Middle frontal gyrus (tissue), 1 donor: ENCODE measurements around the gene NDUFA7.
"Not testable (repeated sequence)": the region's sequence is repeated elsewhere in the genome, so short reads cannot be mapped to it uniquely, and the experiment has no call there.

ENCODE experiments used
- DNase-seq: peaks from one replicate; pipeline ENCODE4 v3.0.0-alpha.2; 2015; ENCODE audit warnings: low spot score; ENCODE audit errors: extremely low spot score

NDUFA7 gene

GRCh38 chr19:8320564-8321066 is 560 bp downstream of the NDUFA7 start:
- no peak for DNase-seq

DNA sequence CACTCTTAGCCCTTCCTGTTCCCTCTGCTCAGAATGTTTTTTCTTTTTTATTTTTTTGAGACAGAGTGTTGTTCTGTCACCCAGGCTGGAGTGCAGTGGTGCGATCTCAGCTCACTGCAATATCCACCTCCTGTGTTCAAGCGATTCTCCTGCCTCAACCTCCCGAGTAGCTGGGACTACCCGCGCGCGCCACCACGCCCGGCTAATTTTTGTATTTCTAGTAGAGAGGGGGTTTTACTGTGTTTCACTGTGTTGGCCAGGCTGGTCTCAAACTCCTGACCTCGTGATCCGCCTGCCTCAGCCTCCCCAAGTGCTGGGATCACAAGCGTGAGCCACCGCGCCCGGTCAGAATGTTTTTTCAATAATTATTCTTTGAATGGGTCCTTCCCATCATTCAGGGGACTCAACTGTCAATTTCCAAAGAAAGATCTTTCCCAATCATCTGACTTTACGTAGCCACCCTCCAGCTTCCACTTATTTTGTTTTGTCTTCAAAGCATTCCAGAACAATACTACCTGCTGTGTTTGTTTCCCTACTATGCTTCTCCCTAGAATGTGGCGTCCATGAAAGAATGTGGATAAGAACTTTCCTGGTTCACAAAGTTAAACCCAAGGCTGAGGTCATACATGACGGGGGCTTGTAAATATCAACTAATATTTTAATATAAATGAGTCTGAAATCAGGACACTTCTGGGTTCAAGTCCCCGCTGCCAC is 1.2 kb downstream of the NDUFA7 start:
- no peak for DNase-seq

- DNase-seq: not testable (repeated sequence)
Observed at GRCh38 chr19:8318835-8319234, 2.3 kb downstream of the NDUFA7 start.

DNA sequence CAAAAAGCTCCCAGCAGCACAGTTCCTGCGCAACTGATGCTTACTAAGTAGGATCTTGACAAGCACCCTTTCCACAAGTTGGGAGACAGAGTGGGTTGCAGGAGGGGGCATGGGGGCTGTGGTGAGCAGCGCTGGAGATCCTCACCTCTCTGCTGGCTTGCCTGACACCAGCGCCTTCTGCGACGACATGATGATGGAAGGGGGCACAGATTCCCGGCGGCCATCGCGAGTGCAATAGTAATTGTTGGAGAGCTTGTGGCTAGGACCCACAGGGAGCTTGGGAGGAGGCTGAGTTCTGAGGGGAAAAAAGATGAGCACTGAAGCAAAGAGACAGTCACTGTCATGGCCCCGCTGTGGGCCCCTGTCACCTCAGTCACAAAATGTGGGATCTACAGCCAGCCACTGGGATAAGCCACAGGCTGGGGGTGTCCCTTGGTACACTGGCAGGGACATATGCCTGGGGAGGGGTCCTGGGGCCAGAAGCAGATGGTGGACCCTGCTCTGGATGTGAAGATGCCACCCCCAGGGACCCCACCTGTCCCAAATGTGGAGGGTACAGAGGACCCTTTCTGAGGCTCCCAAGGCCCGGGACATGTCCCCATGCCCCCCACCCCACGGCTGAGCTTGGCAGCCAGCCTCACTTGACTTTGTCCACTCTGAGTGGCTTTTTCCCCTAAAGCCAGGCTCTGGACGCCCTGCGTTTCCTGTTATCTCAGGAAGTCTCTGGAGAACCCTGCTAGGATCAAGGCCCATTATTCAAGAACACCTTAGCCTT is 4.6 kb downstream of the NDUFA7 start:
- DNase-seq: no peak

GRCh38 chr19:8314981-8315640 is 6.1 kb downstream of the NDUFA7 start:
- DNase-seq: not testable (repeated sequence)

DNA sequence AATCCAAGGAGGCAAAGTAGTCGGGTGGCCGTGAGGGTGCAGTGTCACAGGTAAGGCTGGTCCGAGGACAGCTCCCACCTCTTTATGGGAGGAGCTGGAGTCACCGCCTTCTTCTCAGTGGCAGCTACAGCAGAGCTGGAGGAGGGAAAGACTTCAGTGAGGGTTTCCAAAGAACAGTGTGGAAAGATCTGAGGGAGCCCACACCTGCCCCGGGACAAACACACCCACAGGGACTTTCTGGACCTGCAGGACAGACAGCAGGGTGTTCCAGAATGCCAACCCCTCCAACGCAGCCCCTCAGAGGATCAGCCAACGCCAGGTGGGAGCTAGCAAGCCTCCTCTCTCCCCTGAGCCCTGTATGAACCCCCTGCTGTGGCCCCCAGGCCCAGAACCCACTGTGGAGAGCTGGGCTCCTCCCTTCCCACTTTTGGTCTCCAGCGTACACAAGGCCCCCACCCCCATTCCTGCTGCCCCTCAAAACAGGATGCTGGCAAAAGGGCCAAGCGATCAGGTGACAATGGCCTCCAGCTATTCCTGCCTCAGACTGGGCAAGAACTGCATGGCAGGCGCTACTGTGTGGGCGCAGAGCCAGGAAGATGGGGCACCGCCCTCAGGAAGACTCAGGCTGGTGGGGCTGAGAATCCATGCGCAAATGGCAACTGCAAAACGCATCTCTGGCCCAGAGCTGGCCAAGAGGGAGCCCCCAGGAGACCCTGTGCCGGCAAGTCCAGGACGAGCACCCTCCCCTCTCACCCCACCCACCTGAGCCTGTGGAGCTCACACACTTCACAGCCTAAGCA is 9.5 kb downstream of the NDUFA7 start:
- DNase-seq: no peak

DNA sequence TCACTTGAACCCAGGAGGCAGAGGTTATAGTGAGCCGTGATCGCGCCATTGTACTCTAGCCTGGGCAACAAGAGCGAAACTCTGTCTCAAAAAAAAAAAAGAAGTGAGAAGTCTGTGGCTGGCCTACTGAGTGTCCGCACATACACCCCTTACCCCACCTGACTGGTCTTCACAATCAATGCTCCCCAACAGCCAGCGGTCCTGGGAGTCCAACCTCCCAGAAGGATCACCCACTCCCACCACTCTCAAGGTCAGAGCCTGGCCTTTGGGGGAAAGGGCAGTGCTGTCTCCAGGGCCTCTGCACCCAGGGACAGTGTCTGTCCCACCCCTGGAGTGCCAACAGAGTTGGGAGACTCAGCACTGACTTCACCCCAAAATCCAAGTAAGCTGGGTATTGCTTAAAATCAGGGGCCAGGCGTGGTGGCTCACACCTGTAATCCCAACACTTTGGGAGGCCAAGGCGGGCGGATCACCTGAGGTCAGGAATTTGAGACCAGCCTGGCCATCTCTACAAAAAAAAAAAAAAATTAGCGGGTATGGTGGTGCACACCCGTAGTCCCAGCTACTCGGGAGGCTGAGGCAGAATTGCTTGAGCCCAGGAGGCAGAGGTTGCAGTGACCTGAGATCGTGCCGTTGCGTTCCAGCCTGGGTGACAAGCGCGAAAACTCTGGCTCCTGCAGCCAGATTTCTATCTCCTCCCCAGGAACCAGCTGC is 10.7 kb downstream of the NDUFA7 start:
- DNase-seq: no peak

GRCh38 chr19:8308891-8309291 is 12.3 kb downstream of the NDUFA7 start:
- no peak for DNase-seq

DNA sequence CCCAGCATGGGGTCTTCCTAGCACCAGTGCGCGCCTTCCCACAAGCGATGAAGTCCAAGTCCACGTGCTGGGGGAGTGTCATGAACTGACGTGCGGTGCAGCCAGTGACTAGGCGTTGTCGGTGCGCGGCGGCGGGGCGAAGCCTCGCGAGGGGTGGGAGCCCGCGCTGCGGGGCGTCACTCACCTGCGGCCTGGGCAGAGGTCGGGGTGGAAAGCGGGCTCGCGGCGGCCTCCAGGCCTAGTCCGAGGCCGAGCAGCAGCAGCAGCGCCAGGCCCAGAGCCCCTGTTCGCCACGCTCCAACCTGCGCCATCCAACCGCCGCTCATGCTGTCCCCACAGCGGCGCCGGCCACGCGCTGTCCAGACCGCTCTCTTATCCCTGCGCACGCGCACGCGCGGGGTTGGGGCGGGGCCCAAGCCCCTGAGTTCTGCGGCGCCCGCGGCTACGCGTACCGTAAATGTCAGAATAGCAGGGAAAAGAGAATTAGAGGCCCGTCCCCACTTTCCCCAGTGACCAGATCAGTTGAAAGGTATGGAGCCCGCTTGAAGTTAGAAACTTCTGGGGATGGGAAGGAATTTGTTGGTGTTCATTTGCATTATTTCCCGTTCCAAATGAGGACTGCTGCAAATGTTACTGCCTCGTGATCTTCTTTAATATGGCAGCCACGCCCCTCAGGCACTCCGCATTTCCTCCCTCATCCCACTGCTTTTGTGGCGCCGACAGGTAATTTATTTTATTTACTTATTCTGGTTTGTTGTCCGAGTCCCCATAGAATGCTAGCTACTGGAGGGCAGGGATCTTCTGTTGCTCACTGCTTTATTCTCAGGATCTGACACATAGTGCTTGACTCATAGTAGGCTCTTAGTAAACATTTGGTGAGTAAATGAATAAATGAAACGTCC is 13.0 kb downstream of the NDUFA7 start, which contains the start of gene CD320:
TSS of gene CD320 (minus strand) at position 394 of the 902 bp plus-strand sequence. CDS start at position 326, 68 bp downstream.
- DNase-seq: peak; percentile 84

- no peak for DNase-seq
Observed at GRCh38 chr19:8307400-8307964, 13.7 kb downstream of the NDUFA7 start.

DNA sequence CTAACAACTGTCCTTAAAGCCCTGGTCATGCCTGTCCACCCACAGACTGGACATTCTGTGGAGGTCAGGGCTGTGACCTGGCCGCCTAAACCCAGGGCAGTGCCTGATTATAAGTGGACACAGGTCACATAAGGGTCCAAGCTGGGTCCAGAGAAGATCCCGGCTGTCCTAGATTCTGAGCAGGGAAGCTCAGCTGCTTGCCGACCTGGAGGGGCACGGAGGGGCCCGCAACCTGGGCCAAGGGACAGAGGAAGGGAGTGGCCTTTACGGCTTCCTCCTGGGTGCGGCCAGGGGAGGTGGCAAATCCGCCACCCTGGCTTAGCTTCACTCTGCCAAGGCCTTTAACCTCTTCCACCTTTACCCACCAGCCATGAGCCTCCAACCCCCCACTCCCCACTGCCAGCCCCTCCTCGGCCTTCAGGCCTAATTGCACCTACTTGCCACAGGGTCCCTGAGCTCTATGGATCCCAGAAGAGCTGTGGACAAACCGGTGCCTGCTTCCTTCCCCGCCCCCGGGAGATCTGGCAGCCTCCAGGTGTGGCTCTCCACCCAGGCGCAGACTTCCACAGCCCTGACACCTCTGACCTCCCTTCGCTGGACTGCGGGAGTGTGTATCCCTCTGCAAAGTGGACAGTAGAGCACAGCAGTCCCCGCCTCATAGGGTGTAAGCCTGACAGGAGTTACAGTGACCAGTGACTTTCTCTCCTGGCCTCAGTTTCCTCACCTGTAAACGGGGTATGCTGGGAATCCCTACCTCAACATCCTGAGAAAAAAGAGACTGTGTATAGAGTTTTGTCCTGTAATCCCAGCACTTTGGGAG is 14.7 kb downstream of the NDUFA7 start:
- no peak for DNase-seq

- DNase-seq: no peak
Observed at GRCh38 chr19:8305798-8306197, 15.4 kb downstream of the NDUFA7 start.

DNA sequence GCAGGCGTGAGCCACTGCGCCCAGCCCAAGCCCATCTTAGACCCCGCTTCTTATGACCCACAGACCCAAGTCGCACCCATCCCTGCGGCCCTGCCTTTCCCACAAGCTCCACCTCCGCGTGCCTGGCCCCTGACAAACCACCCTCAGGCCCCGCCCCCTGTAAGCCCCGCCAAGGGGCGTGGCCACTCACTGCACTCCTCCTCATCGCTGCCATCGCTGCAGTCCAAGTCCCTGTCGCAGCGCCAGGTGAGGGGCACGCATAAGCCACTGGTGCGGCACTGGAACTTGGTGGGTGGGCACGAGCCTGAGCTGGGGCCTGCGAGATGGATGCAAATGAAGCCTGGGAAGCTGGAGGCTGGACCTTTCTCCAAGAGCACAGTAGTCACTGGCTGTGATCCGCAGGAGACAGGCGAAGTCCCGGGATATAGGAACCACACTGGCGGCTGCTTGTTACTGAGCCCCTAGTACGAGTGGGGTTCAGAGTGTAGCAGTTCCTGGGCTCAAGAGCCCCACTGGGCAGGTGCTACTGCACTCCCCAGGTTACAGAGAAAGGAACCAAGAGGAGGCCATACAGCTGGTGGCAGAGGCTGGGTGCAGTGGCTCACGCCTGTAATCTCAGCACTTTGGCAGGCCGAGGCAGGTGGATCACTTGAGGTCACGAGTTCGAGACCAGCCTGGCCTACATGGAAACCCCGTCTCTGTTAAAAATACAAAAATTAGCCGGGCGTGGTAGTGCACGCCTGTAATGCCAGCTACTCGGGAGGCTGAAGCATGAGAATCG is 16.1 kb downstream of the NDUFA7 start:
- DNase-seq: no peak

- DNase-seq: no peak
Observed at GRCh38 chr19:8302734-8303133, 18.4 kb downstream of the NDUFA7 start.

GRCh38 chr19:8302357-8302691 is 18.9 kb downstream of the NDUFA7 start:
- no peak for DNase-seq

GRCh38 chr19:8291337-8291736 is 29.8 kb downstream of the NDUFA7 start:
- DNase-seq: not testable (repeated sequence)

DNA sequence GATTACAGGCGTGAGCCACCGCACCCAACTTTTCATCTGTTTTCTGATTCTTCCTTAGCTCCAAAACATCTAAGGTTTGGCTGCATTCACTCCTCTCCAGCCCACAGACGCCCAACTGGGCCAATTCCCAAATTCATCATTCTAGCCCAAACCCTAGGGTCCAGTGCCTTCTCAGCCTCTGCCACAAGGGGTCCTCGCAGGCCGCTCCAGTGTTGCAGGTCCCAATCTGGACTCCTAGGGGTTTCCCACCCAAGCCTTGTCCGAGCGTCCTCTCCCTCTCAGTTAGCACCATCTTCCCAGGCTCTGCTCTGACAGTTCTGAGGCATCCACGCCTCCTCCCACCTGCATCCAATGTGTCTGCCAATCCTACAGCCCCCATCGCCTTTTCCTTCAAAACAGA is 44.7 kb downstream of the NDUFA7 start:
- DNase-seq: not testable (repeated sequence)

DNA sequence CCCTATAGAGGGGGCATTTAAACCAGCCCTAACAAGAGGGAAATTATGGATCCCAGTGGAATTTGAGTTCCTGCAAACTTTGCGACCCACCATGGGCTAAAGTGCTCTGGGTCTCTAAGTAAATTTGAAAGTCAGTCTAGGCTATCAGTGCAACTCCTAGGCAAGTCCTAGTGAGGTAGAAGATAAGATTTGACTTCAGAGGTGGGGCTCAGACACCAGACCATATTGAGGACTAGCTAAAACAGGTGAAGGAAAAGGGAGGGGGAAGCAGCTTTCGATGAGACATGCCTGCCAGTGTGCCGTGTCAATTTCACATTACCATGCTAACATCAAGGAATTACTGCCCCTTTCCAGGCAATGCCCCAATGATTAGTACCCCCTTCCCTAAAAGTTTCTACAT is 51.5 kb downstream of the NDUFA7 start:
- no peak for DNase-seq
